Breast epithelium (tissue), 3 donors: ENCODE data around the gene MLYCD.

Source experiments
- CTCF ChIP-seq, 3 donors: fragments of 450-650 bp; IDR thresholded peaks; one replicate each; pipeline ENCODE4 v1.5.1; 2016 to 2017; ENCODE audit warnings: antibody characterized with exemption in 3 of 3, mild to moderate bottlenecking in 3 of 3, moderate library complexity in 3 of 3
- POLR2AphosphoS5 ChIP-seq, 3 donors: sonication (generic); formaldehyde crosslinking; IDR thresholded peaks; one replicate each; pipeline ENCODE4 v1.6.1; 2017; ENCODE audit warnings: antibody characterized with exemption in 3 of 3

- TF ChIP-seq CTCF (IDR thresholded peaks at IDR 0.05) (no peak), POLR2AphosphoS5 (IDR thresholded peaks at IDR 0.05) (no peak)
These were observed 36.3 kb upstream of the MLYCD start for GRCh38 chr16:83862661-83863060.
